Measurements from ENCODE around the gene BTNL2.

The BTNL2 gene

DNA sequence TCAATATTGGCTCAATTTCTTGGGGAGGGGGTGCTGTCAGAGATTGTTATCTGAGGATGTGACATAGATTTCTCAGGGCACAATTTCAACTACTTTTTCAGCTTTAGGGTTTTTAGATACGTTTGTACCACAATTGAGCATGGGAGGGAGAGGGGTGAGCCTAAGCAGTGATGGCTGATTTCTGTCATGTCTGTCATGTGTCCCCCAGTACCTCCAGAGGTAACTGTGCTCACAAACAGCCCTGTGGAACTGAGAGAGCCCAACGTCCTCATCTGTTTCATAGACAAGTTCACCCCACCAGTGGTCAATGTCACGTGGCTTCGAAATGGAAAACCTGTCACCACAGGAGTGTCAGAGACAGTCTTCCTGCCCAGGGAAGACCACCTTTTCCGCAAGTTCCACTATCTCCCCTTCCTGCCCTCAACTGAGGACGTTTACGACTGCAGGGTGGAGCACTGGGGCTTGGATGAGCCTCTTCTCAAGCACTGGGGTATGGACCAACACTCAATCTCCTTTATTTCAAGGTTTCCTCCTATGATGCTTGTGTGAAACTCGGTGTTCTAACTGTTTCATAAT lies 36.1 kb upstream of the BTNL2 start:
- H3K4me3 ChIP-seq (ENCODE audit: low read depth, low read length) = no peak overlapping the region
- H3K9me3 ChIP-seq (ENCODE audit: control insufficient read depth, low read length) = no peaks in the 10 kb centered on the region
- H3K27ac ChIP-seq = no peak overlapping the region
- H3K9ac ChIP-seq = no peak overlapping the region
- no peak overlapping the region for H2AFZ ChIP-seq
- H3K4me2 ChIP-seq (ENCODE audit: low read length) = no peak overlapping the region
- TF ChIP-seq, protein P1, sequence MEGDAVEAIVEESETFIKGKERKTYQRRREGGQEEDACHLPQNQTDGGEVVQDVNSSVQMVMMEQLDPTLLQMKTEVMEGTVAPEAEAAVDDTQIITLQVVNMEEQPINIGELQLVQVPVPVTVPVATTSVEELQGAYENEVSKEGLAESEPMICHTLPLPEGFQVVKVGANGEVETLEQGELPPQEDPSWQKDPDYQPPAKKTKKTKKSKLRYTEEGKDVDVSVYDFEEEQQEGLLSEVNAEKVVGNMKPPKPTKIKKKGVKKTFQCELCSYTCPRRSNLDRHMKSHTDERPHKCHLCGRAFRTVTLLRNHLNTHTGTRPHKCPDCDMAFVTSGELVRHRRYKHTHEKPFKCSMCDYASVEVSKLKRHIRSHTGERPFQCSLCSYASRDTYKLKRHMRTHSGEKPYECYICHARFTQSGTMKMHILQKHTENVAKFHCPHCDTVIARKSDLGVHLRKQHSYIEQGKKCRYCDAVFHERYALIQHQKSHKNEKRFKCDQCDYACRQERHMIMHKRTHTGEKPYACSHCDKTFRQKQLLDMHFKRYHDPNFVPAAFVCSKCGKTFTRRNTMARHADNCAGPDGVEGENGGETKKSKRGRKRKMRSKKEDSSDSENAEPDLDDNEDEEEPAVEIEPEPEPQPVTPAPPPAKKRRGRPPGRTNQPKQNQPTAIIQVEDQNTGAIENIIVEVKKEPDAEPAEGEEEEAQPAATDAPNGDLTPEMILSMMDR (IDR thresholded peaks at IDR 0.05) = no peak
- H3K4me1 ChIP-seq = no peaks in the 10 kb centered on the region
- H3K79me2 ChIP-seq = no peaks in the 10 kb centered on the region
- H3K27me3 ChIP-seq (ENCODE audit: control insufficient read depth, insufficient read depth, low read length) = no peaks in the 10 kb centered on the region
- H3K36me3 ChIP-seq (ENCODE audit: control insufficient read depth, insufficient read depth, low read length) = no peaks in the 10 kb centered on the region

DNA sequence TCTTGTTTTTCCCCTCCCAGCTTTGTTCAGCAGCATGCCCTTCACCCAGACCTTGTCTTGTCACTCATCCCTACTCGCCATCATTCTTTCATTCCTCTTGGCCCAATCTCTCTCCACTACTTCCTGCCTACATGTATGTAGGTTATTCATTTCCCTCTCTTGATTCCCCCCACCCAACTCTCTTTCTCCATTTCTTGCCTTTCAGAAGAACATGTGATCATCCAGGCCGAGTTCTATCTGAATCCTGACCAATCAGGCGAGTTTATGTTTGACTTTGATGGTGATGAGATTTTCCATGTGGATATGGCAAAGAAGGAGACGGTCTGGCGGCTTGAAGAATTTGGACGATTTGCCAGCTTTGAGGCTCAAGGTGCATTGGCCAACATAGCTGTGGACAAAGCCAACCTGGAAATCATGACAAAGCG lies 35.3 kb upstream of the BTNL2 start:
- no peak overlapping the region for H3K27ac ChIP-seq
- no peaks in the 10 kb centered on the region for H3K36me3 ChIP-seq (ENCODE audit: control insufficient read depth, insufficient read depth, low read length)
- H2AFZ ChIP-seq = no peak overlapping the region
- TF ChIP-seq, protein P1 (IDR thresholded peaks at IDR 0.05) = no peak
- no peak overlapping the region for H3K4me2 ChIP-seq (ENCODE audit: low read length)
- no peak overlapping the region for H3K9ac ChIP-seq
- no peaks in the 10 kb centered on the region for H3K79me2 ChIP-seq
- no peak overlapping the region for H3K4me3 ChIP-seq (ENCODE audit: low read depth, low read length)
- H3K4me1 ChIP-seq = no peaks in the 10 kb centered on the region
- H3K9me3 ChIP-seq (ENCODE audit: control insufficient read depth, low read length) = no peaks in the 10 kb centered on the region
- no peaks in the 10 kb centered on the region for H3K27me3 ChIP-seq (ENCODE audit: control insufficient read depth, insufficient read depth, low read length)

DNA sequence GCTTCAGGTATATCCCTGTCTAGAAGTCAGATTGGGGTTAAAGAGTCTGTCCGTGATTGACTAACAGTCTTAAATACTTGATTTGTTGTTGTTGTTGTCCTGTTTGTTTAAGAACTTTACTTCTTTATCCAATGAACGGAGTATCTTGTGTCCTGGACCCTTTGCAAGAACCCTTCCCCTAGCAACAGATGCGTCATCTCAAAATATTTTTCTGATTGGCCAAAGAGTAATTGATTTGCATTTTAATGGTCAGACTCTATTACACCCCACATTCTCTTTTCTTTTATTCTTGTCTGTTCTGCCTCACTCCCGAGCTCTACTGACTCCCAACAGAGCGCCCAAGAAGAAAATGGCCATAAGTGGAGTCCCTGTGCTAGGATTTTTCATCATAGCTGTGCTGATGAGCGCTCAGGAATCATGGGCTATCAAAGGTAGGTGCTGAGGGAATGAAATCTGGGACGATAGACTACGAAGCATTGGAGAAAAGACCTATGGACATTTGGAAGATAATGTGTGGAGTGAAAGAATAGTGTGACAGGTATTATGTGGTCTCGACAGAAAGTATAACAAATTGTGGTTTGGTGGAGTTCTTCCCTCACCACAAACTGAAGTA lies 32.7 kb upstream of the BTNL2 start, which contains the start of gene HLA-DRA:
Gene HLA-DRA (plus strand): TSS at position 286 of the 613 bp plus-strand sequence. CDS start 64 bp downstream, at position 350.
- H3K27ac ChIP-seq = peak within 1 kb of the TSS; percentile 73
- no peaks in the 10 kb centered on the region for H3K79me2 ChIP-seq
- H3K9me3 ChIP-seq (ENCODE audit: control insufficient read depth, low read length) = no peaks in the 10 kb centered on the region
- no peaks in the 10 kb centered on the region for H3K4me1 ChIP-seq
- H2AFZ ChIP-seq = no peak within 1 kb of the TSS
- H3K27me3 ChIP-seq (ENCODE audit: control insufficient read depth, insufficient read depth, low read length) = no peaks in the 10 kb centered on the region
- no peak within 1 kb of the TSS for H3K9ac ChIP-seq
- peak within 1 kb of the TSS; percentile 38 for H3K4me3 ChIP-seq (ENCODE audit: low read depth, low read length)
- H3K36me3 ChIP-seq (ENCODE audit: control insufficient read depth, insufficient read depth, low read length) = no peaks in the 10 kb centered on the region
- H3K4me2 ChIP-seq (ENCODE audit: low read length) = no peak within 1 kb of the TSS
- TF ChIP-seq, protein P1 (IDR thresholded peaks at IDR 0.05) = no peak

- no peaks in the 10 kb centered on the region for H3K9me3 ChIP-seq (ENCODE audit: control insufficient read depth, low read length)
- no peak overlapping the region for H3K9ac ChIP-seq
- H3K27me3 ChIP-seq (ENCODE audit: control insufficient read depth, insufficient read depth, low read length) = no peaks in the 10 kb centered on the region
- H3K4me3 ChIP-seq (ENCODE audit: low read depth, low read length) = no peak overlapping the region
- H3K27ac ChIP-seq = peak overlapping the region; percentile 58
- no peaks in the 10 kb centered on the region for H3K36me3 ChIP-seq (ENCODE audit: control insufficient read depth, insufficient read depth, low read length)
- H3K4me1 ChIP-seq = no peaks in the 10 kb centered on the region
- TF ChIP-seq, protein P1 (IDR thresholded peaks at IDR 0.05) = no peak
- H3K79me2 ChIP-seq = no peaks in the 10 kb centered on the region
- no peak overlapping the region for H2AFZ ChIP-seq
- H3K4me2 ChIP-seq (ENCODE audit: low read length) = no peak overlapping the region
These were observed 32.2 kb upstream of the BTNL2 start for GRCh38 chr6:32439139-32439538.
